ENCODE data around the gene COL11A2.

DNA sequence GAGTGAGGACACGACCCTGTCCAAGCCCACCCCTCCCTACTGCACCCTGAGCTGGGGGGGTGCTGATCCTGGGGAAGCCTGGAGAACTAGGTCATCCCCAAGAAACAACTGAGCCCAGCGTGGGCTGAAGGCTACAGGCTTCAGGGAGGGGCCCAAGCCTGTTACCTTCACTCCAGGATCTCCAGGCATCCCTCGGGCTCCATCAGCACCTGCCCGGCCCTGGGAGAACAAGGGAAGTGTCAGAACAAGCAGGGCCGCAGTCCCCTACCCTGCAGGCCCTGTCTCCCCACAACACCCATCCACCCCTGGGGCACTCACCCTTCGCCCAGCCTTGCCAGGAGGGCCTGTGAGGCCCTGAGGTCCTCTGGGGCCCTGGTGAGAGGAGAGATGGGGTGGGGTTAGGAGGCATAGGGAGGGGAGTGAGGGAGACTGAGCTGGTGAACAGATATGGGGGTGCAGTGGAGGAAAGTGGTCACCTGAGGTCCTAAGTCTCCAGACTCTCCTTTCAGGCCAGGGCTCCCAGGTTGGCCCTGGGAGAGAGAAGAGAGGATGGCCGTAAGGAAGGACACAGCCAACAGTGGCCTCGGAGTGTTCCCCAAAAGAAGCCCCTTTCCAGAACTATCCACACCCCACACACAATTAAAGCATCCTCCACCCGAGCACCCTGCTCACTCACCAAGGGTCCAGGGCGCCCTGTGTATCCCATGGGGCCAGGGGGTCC lies 13.4 kb downstream of the COL11A2 start:
- TF ChIP-seq CTCF (IDR thresholded peaks at IDR 0.05; ENCODE audit: extremely low read depth in 1 of 2, insufficient read depth in 1 of 2, low read depth in 1 of 2, low read length in 2 of 2) (no peak), EZH2 (IDR thresholded peaks at IDR 0.05; ENCODE audit: borderline replicate concordance, low read depth, low read length, severe bottlenecking) (no peak), POLR2A (IDR thresholded peaks at IDR 0.05; ENCODE audit: low read depth, low read length) (no peak), POLR2AphosphoS5 (IDR thresholded peaks at IDR 0.05; ENCODE audit: insufficient read depth, low read depth, low read length) (no peak), MYC (IDR thresholded peaks at IDR 0.05; ENCODE audit: low read depth, low read length) (no peak), MAX (IDR thresholded peaks at IDR 0.05; ENCODE audit: insufficient read depth, insufficient read length) (no peak), JUN (IDR thresholded peaks at IDR 0.05; ENCODE audit: borderline replicate concordance, insufficient read depth, insufficient read length, low read depth) (no peak), GATA2 (IDR thresholded peaks at IDR 0.05; ENCODE audit: insufficient read depth, insufficient read length, low read depth, low read length) (no peak), FOS (IDR thresholded peaks at IDR 0.05; ENCODE audit: borderline replicate concordance, insufficient read depth, low read length) (no peak)

All from endothelial cell of umbilical vein (primary cell).